Activated CD4-positive, alpha-beta T cell treated with anti-CD3 and anti-CD28 coated beads for 36 hours (primary cell): ENCODE results near the gene B3GALT5. TPM values are rescaled to one million over a fixed set of nuclear protein-coding genes. Genes with fewer than 3 reads are reported as not detected.
"Not testable (repeated sequence)": the region's sequence is repeated elsewhere in the genome, so short reads cannot be mapped to it uniquely, and the experiment has no call there.

Source experiments
- ATAC-seq: fragments of 200-7000 bp; cut with Tn5 transposase; one replicate; pipeline ENCODE4 v1.10.0; 2021; ENCODE audit warnings: mild to moderate bottlenecking, moderate library complexity
- CTCF ChIA-PET: fragments of 350-600 bp; sonication (Branson Sonifier 250); formaldehyde crosslinking; loops from one replicate; lab custom pipeline; 2021; ENCODE audit warnings: antibody characterized with exemption; lab: Charles Lee
- POLR2A ChIA-PET: fragments of 350-600 bp; sonication (Branson Sonifier 250); formaldehyde crosslinking; loops from one replicate; lab custom pipeline; 2021; ENCODE audit warnings: antibody characterized with exemption, inconsistent platforms; lab: Charles Lee
- DNase-seq: peaks from one replicate; pipeline ENCODE4 v3.0.0-alpha.2; 2020
- H3K27ac Mint-ChIP-seq: one replicate; pipeline ENCODE4 v1.8.0; 2021; ENCODE audit warnings: mixed read lengths
- H3K27me3 Mint-ChIP-seq: one replicate; pipeline ENCODE4 v1.8.0; 2021; ENCODE audit warnings: mixed read lengths
- H3K36me3 Mint-ChIP-seq: one replicate; pipeline ENCODE4 v1.8.0; 2021; ENCODE audit warnings: low read depth, mixed read lengths
- H3K4me1 Mint-ChIP-seq: one replicate; pipeline ENCODE4 v1.8.0; 2021; ENCODE audit warnings: mixed read lengths
- H3K4me3 Mint-ChIP-seq: one replicate; pipeline ENCODE4 v1.8.0; 2021; ENCODE audit warnings: mild to moderate bottlenecking, moderate library complexity, mixed read lengths
- H3K9me3 Mint-ChIP-seq: one replicate; pipeline ENCODE4 v1.8.0; 2021; ENCODE audit warnings: low read depth, mixed read lengths
- intact Hi-C, 2 experiments: fragments of 100-400 bp; cut with DNase I in 1 of 2; cut with micrococcal nuclease in 1 of 2; formaldehyde crosslinking; loops; one replicate each; pipeline versions ENCODE4 v1.14.2 to v1.15.1; 2022 to 2024; cut with DNase I, micrococcal nuclease
- total RNA-seq, 2 experiments: library from RNA; stranded (reverse); gene quantifications; one replicate each; pipeline ENCODE4 v1.2.3, GENCODE V29; 2021

Gene B3GALT5, protein sequence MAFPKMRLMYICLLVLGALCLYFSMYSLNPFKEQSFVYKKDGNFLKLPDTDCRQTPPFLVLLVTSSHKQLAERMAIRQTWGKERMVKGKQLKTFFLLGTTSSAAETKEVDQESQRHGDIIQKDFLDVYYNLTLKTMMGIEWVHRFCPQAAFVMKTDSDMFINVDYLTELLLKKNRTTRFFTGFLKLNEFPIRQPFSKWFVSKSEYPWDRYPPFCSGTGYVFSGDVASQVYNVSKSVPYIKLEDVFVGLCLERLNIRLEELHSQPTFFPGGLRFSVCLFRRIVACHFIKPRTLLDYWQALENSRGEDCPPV
- total RNA-seq: not detected

GRCh38 chr21:39612233-39613040 lies at the start of gene B3GALT5:
Gene B3GALT5, plus strand, starts transcription at chr21:39612940. Its CDS starts 47,620 bp downstream, at chr21:39660560.
- no peak within 1 kb of the TSS for H3K27ac Mint-ChIP-seq
- intact Hi-C loops: no loop called here
- H3K4me1 Mint-ChIP-seq: peaks cover 7% of the 10 kb centered on the region
- H3K9me3 Mint-ChIP-seq: no peaks in the 10 kb centered on the region
- no peak within 1 kb of the TSS for H3K4me3 Mint-ChIP-seq
- peaks cover 35% of the 10 kb centered on the region for H3K27me3 Mint-ChIP-seq
- peak; percentile 6 for DNase-seq
- ATAC-seq: no peak
- POLR2A ChIA-PET: no interaction called here
- CTCF ChIA-PET: no interaction called here
- no peaks in the 10 kb centered on the region for H3K36me3 Mint-ChIP-seq

DNA sequence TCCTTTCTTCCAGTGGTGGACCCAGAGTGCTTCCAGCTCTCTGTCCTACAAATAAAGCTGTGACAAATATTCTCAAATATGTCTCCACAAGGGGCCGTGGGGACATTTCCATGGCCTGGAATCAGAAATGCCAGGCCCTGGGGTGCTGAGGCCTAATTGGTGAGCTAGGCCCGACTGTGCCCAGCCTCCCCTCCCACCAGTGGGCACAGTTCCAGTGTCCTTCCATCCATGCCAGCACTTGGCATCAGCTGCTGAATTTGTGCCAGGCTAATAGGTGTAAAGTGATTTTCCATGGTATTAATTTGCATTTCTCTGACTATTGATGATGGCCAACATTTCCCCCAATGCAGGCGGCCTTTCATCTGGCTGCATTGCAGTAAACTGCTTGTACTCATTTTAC lies 48.5 kb upstream of the B3GALT5 start:
- intact Hi-C loops: loop anchor here in 1 of 2 experiments (10.0 kb wide), 1 partner anchor 61 kb away; no protein-coding TSS in a partner anchor
- H3K27ac Mint-ChIP-seq: no peak overlapping the region
- ATAC-seq (no peak), DNase-seq (no peak)
- no peaks in the 10 kb centered on the region for H3K9me3 Mint-ChIP-seq
- ChIA-PET POLR2A (no interaction called here), CTCF (no interaction called here)
- no peaks in the 10 kb centered on the region for H3K27me3 Mint-ChIP-seq
- no peaks in the 10 kb centered on the region for H3K4me1 Mint-ChIP-seq
- no peak overlapping the region for H3K4me3 Mint-ChIP-seq
- H3K36me3 Mint-ChIP-seq: no peaks in the 10 kb centered on the region

- POLR2A ChIA-PET: no interaction called here
- CTCF ChIA-PET: no interaction called here
- intact Hi-C loops: loop anchor here in 1 of 2 experiments (10.0 kb wide), 1 partner anchor 57 kb away; no protein-coding TSS in a partner anchor
- no peaks in the 10 kb centered on the region for H3K9me3 Mint-ChIP-seq
- DNase-seq (no peak), ATAC-seq (no peak)
- no peaks in the 10 kb centered on the region for H3K4me1 Mint-ChIP-seq
- H3K27ac Mint-ChIP-seq: no peak overlapping the region
- no peaks in the 10 kb centered on the region for H3K36me3 Mint-ChIP-seq
- H3K27me3 Mint-ChIP-seq: peaks cover 3% of the 10 kb centered on the region
- H3K4me3 Mint-ChIP-seq: no peak overlapping the region
Observed at GRCh38 chr21:39567180-39567972, 45.4 kb upstream of the B3GALT5 start.

DNA sequence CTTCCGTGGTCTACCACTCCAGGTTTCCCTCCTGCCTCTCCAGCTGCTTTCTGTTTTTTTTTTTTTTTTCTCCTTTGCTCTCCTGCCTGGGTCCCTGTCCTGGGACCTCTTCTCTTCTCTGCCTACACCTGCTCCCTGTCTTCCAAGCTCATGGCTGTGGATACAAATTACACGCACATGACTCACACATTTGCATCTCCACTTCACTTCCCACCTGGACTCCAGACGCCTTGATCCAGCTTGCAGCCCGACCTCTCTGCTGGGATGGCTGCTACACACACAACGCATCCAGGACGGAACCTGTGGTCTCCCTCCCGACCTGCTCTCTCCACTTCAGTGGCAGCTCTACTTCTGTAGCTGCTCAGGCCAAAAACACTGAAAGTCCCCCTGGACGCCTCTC lies 44.4 kb upstream of the B3GALT5 start:
- DNase-seq (no peak), ATAC-seq (no peak)
- Mint-ChIP-seq H3K4me3 (no peak overlapping the region), H3K27ac (no peak overlapping the region), H3K27me3 (peaks cover 6% of the 10 kb centered on the region), H3K36me3 (no peaks in the 10 kb centered on the region), H3K9me3 (no peaks in the 10 kb centered on the region), H3K4me1 (no peaks in the 10 kb centered on the region)
- POLR2A ChIA-PET: no interaction called here
- intact Hi-C loops: loop anchor here in 1 of 2 experiments (10.0 kb wide), 1 partner anchor 56 kb away; no protein-coding TSS in a partner anchor
- CTCF ChIA-PET: no interaction called here

DNA sequence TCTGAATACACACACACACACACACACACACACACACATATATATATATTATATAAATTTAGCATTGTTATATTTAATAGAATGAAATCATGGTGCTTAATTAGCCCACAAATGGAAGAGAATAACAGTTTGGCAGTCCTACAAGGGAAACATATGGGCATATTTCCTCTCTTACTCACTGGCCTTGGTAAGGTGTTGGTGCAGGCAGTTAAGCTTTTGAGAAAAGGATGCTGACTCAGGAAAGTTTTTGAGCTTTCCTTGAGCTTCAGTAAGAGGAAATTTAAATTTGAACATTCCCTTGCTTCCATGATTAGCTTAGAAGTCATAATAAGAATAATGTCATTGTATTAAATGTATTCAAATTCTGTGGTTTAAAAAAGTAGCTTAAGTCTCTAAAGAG lies 37.0 kb upstream of the B3GALT5 start:
- no peak overlapping the region for H3K4me3 Mint-ChIP-seq
- H3K9me3 Mint-ChIP-seq: no peaks in the 10 kb centered on the region
- H3K27ac Mint-ChIP-seq: no peak overlapping the region
- H3K27me3 Mint-ChIP-seq: peaks cover 12% of the 10 kb centered on the region
- CTCF ChIA-PET: no interaction called here
- POLR2A ChIA-PET: no interaction called here
- ATAC-seq (no peak), DNase-seq (no peak)
- intact Hi-C loops: no loop called here
- no peaks in the 10 kb centered on the region for H3K36me3 Mint-ChIP-seq
- no peaks in the 10 kb centered on the region for H3K4me1 Mint-ChIP-seq

GRCh38 chr21:39576518-39577128 lies 36.1 kb upstream of the B3GALT5 start:
- DNase-seq (no peak), ATAC-seq (no peak)
- Mint-ChIP-seq H3K27ac (no peak overlapping the region), H3K27me3 (peaks cover 10% of the 10 kb centered on the region), H3K4me1 (no peaks in the 10 kb centered on the region), H3K36me3 (no peaks in the 10 kb centered on the region), H3K9me3 (no peaks in the 10 kb centered on the region), H3K4me3 (no peak overlapping the region)
- ChIA-PET CTCF (interaction anchor here (0.6 kb wide), 1 partner anchor 35 kb away, joined by 3 read pairs; no protein-coding TSS in a partner anchor), POLR2A (no interaction called here)
- intact Hi-C loops: no loop called here

DNA sequence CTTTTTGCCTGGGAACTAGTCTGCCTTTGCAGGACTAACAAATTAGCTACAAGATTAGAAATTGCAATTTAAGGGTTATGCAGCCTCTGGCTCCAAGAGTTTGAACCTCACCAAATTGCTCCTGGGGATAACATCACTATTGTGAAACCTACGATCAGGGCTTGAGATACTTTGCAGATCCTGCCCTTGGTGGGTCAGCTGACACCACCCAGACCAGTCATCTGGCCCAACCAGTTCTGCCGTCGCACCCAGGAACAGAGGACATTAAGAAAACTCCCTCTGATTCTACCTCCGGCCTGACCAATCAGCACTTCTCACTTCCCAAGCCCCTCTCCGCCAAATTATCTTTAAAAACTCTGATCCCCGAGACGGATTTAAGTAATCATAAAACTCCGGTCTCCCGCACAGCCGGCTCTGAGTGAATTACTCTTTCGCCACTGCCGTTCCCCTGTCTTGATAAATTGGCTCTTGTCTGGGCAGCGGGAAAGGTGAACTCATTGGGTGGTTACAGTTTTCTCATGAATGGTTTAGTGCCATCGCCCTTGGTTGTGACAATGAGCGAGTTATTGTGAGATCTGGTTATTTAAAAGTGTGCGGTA lies 32.9 kb upstream of the B3GALT5 start:
- POLR2A ChIA-PET: no interaction called here
- ATAC-seq: no peak

DNA sequence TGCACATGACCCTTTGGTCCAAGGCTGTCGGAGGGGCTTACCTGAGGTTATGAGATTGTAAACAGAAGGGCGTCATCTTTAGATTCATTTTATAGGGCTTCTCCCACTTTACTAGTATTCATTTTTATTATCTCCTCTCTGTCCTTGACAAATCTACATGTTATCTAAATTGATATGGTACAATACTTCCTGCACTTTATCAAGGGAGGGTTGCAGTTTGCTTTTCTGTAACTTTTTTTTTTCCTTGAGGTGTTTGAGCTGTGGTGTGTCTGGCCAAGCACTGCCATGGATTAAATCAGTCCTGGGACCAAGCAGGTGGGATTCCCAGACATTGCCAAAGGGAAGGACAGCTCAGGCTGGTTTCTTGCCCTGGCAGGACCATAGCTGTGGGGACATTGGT lies 32.0 kb upstream of the B3GALT5 start:
- H3K36me3 Mint-ChIP-seq: no peaks in the 10 kb centered on the region

More for the DNA sequence above, 32.9 kb upstream of the B3GALT5 start:
- Mint-ChIP-seq H3K27me3 (peaks cover 4% of the 10 kb centered on the region), H3K9me3 (no peaks in the 10 kb centered on the region), H3K36me3 (no peaks in the 10 kb centered on the region), H3K27ac (no peak overlapping the region), H3K4me1 (no peaks in the 10 kb centered on the region), H3K4me3 (no peak overlapping the region)
- CTCF ChIA-PET: no interaction called here
- intact Hi-C loops: no loop called here
- DNase-seq: no peak

GRCh38 chr21:39581414-39581813 lies 31.3 kb upstream of the B3GALT5 start:
- DNase-seq (no peak), ATAC-seq (no peak)
- no peak overlapping the region for H3K27ac Mint-ChIP-seq
- ChIA-PET CTCF (no interaction called here), POLR2A (no interaction called here)
- intact Hi-C loops: no loop called here
- H3K27me3 Mint-ChIP-seq: peaks cover 2% of the 10 kb centered on the region
- H3K4me1 Mint-ChIP-seq: no peaks in the 10 kb centered on the region
- no peak overlapping the region for H3K4me3 Mint-ChIP-seq
- H3K36me3 Mint-ChIP-seq: no peaks in the 10 kb centered on the region
- H3K9me3 Mint-ChIP-seq: peaks cover 7% of the 10 kb centered on the region

More for the DNA sequence above, 32.0 kb upstream of the B3GALT5 start:
- ChIA-PET POLR2A (no interaction called here), CTCF (no interaction called here)
- H3K27ac Mint-ChIP-seq: no peak overlapping the region
- intact Hi-C loops: no loop called here
- ATAC-seq (no peak), DNase-seq (no peak)
- no peak overlapping the region for H3K4me3 Mint-ChIP-seq
- peaks cover 7% of the 10 kb centered on the region for H3K9me3 Mint-ChIP-seq
- H3K27me3 Mint-ChIP-seq: peaks cover 2% of the 10 kb centered on the region
- no peaks in the 10 kb centered on the region for H3K4me1 Mint-ChIP-seq

DNA sequence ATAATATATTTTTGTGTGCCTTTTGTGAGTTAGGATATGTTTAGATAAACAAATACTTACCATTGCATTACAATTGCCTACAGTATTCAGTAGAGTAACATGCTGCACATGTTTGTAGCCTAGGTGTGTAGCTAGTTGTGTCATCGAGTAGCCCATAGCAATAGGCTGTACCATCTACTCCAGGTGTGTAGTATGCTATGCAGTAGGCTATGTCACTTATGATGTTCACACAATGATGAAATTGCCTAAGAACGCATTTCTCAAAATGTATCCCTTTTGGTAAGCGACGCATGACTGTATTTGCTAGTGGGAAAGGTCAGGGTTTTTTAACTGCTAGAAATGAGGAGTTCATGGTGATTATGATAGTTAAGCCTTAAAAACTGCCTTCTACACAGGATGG lies 30.0 kb upstream of the B3GALT5 start:
- no peak overlapping the region for H3K4me3 Mint-ChIP-seq
- no peaks in the 10 kb centered on the region for H3K36me3 Mint-ChIP-seq
- ATAC-seq: no peak
- H3K4me1 Mint-ChIP-seq: no peaks in the 10 kb centered on the region
- intact Hi-C loops: no loop called here
- H3K27ac Mint-ChIP-seq: no peak overlapping the region
- DNase-seq: no peak
- peaks cover 7% of the 10 kb centered on the region for H3K9me3 Mint-ChIP-seq
- CTCF ChIA-PET: no interaction called here
- POLR2A ChIA-PET: no interaction called here
- peaks cover 2% of the 10 kb centered on the region for H3K27me3 Mint-ChIP-seq

GRCh38 chr21:39583586-39583985 lies 29.2 kb upstream of the B3GALT5 start:
- H3K9me3 Mint-ChIP-seq, DNase-seq, POLR2A ChIA-PET, H3K4me3 Mint-ChIP-seq, H3K4me1 Mint-ChIP-seq, CTCF ChIA-PET, H3K36me3 Mint-ChIP-seq, intact Hi-C loops, ATAC-seq, H3K27ac Mint-ChIP-seq, H3K27me3 Mint-ChIP-seq: not testable (repeated sequence)
